Measurements from ENCODE around the gene PPP1R9B. TPM values are rescaled to one million over a fixed set of nuclear protein-coding genes. Genes with fewer than 3 reads are reported as not detected.
A peak's percentile ranks its signal among the peaks of the same experiment; 100 is the strongest.

Gene PPP1R9B
- total and polyA plus RNA-seq, 2 of the 8 experiments (the other 6 are each of a cell fraction or from before 2014, with no cell fraction given) = 5.2 to 13.1 TPM

DNA sequence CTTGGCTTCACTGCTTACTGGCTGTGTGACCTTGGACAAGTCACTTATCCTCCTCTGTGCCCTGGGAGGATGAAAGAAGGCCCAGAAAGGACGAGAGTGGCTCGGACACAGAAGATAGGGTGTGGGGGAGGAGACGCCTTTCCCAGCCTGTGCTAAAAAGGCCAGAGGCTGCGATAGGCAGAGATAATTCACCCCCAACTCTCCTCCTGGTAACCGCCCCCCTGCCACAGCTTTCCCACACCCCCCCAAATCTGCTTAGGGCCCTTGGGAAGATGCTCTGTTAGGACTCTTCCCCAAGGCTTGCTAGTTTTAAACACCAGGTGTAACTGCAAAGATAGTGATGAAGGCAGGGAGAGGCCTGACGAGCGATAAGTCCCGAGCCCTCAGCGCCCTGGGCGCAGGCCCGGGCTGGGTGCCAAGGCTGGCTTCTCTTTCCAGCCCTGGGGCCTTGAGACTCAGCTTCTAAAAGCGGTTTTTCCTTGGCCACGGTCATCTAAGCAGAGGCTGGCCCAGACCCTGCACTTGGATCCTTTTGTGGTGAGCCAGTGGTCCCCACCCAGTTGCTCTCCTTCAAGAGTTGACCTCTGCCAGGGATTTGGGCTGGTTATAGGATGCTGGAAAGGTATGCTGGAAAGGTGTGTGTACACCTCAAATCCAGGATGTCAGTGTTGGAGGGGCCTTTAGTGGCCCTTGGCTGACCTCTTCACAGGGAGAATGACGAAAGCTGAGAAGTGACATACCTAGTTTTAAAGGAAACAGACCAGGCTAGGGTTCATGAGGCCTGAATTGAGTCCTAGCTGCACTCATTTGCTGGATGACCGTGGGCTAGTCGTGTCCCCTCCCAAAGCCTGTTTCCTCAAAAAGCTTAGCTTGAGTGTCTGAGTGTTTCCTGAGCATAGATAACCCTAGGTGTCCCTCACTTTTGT, 3.4 kb upstream of the PPP1R9B start:
- Histone ChIP-seq H4K20me1 (replicated peaks in 1 of 2; ENCODE audit: control insufficient read depth in 1 of 2, insufficient read depth in 2 of 2, low read length in 2 of 2) (no peaks in the 10 kb centered on the region), H3K18ac (ENCODE audit: extremely low read depth, low read length) (no peak overlapping the region), H2BK20ac (ENCODE audit: low read length) (no peak overlapping the region), H3K79me2 (ENCODE audit: control insufficient read depth in 1 of 2, insufficient read depth in 2 of 2, low read length in 2 of 2) (no peaks in the 10 kb centered on the region), H3K9me3 (ENCODE audit: insufficient read depth in 2 of 2, low read depth in 1 of 2, low read length in 1 of 2) (no peaks in the 10 kb centered on the region), H3K14ac (ENCODE audit: insufficient read length) (no peak overlapping the region), H3K4ac (replicated peaks; ENCODE audit: insufficient read length, low read depth, low read length) (no peak overlapping the region), H2BK15ac (ENCODE audit: low read length) (peak overlapping the region; percentile 9), H3K4me3 (ENCODE audit: extremely low read depth in 1 of 4, insufficient read depth in 2 of 4, low read depth in 3 of 4, low read length in 4 of 4) (no peak overlapping the region), H3K4me1 (replicated peaks in 1 of 4; ENCODE audit: control insufficient read depth in 3 of 4, insufficient read depth in 4 of 4, low read length in 3 of 4) (peaks cover 0 to 9% (median 7%) of the 10 kb centered on the region in 4 experiments; a peak in 6 of 7 replicates), H3K27ac (ENCODE audit: low read depth, low read length) (no peak overlapping the region; the same call in 1 of the 2 replicates), H3K56ac (replicated peaks; ENCODE audit: insufficient read length, low read depth, low read length) (no peak overlapping the region), H2BK120ac (replicated peaks; ENCODE audit: low read depth, low read length) (no peak overlapping the region), H3K27me3 (replicated peaks in 1 of 4; ENCODE audit: control insufficient read depth in 3 of 4, extremely low read depth in 1 of 4, insufficient read depth in 3 of 4, low read length in 3 of 4) (peaks cover 2 to 17% (median 15%) of the 10 kb centered on the region in 4 experiments; a peak in 6 of 7 replicates), H4K8ac (ENCODE audit: extremely low read depth, insufficient read depth, low read length) (no peak overlapping the region; the same call in 1 of the 2 replicates), H2BK5ac (ENCODE audit: low read depth, low read length) (no peak overlapping the region), H2AFZ (ENCODE audit: low read length) (no peak overlapping the region), H2AK5ac (ENCODE audit: low read depth, low read length) (peak overlapping the region; percentile 11; the same call in 1 of the 2 replicates), H3K79me1 (ENCODE audit: low read depth, low read length) (no peaks in the 10 kb centered on the region), H3K36me3 (ENCODE audit: control insufficient read depth in 2 of 4, insufficient read depth in 4 of 4, low read length in 3 of 4) (no peaks in the 10 kb centered on the region), H3K4me2 (ENCODE audit: insufficient read depth in 1 of 2, low read depth in 2 of 2, low read length in 2 of 2) (no peak overlapping the region), H2BK12ac (ENCODE audit: low read depth, low read length) (peak overlapping the region; percentile 72; the same call in 1 of the 2 replicates), H3K23ac (ENCODE audit: insufficient read length) (no peak overlapping the region), H3K23me2 (ENCODE audit: low read depth, low read length) (peaks cover 27% of the 10 kb centered on the region), H3K9ac (replicated peaks in 1 of 4; ENCODE audit: extremely low read depth in 1 of 4, low read depth in 3 of 4, low read length in 3 of 4) (no peak overlapping the region), H4K5ac (ENCODE audit: insufficient read length, low read depth, low read length) (no peak overlapping the region), H4K91ac (replicated peaks; ENCODE audit: insufficient read length, low read length) (peak overlapping the region; percentile 25)
- ChIA-PET CTCF (ENCODE audit: partially characterized antibody) (interaction anchor here (1.3 to 21.5 kb wide), 5 partner anchors 13 to 144 kb away, joined by 3 to 299 read pairs (median 57); partner anchors contain the start of genes PDK2, SAMD14 and SGCA), POLR2A (ENCODE audit: partially characterized antibody) (no interaction called here)
- no peak for DNase-seq (ENCODE audit: low read depth in 1 of 2, low spot score in 2 of 2)
- FAIRE-seq = no peak
- WGBS, 2 experiments (ENCODE audit: extremely low coverage in 1 of 2, insufficient coverage in 1 of 2, insufficient read length in 1 of 2, insufficient replicate concordance in 2 of 2, low coverage in 1 of 2, low lambda C conversion rate in 2 of 2, missing lambda C conversion rate in 1 of 2) = 92% methylated on average over 11 of the region's 16 CpGs; no CpG with 5 or more reads in 1 of the 2 experiments
- TF ChIP-seq YY1 (IDR thresholded peaks at IDR 0.05; ENCODE audit: low read depth, low read length) (no peak), EP300 (IDR thresholded peaks at IDR 0.05; ENCODE audit: borderline replicate concordance in 1 of 2, low read depth in 2 of 2, low read length in 2 of 2) (no peak), SP1 (IDR thresholded peaks at IDR 0.05; ENCODE audit: low read depth, low read length) (no peak), SP2 (IDR thresholded peaks at IDR 0.05; ENCODE audit: low read length) (no peak), USF2 (IDR thresholded peaks at IDR 0.05; ENCODE audit: low read length) (no peak), POLR2AphosphoS5 (IDR thresholded peaks at IDR 0.05; ENCODE audit: low read depth, low read length) (no peak), HDAC6 (IDR thresholded peaks at IDR 0.05; ENCODE audit: low read depth, low read length) (no peak), CEBPB (IDR thresholded peaks at IDR 0.05; ENCODE audit: low read depth, low read length) (no peak), SAP30 (IDR thresholded peaks at IDR 0.05; ENCODE audit: insufficient read depth, insufficient replicate concordance, low read length) (no peak), CBX8 (IDR thresholded peaks at IDR 0.05; ENCODE audit: borderline replicate concordance, low read depth, low read length) (no peak)
